Rectal smooth muscle tissue (tissue), 1 donor: ENCODE measurements around the gene PYGM.

Source experiments
- H3K27ac ChIP-seq: one replicate; pipeline ENCODE4 v1.7.0; 2013; ENCODE audit warnings: low read depth, low read length, inconsistent platforms
- H3K27me3 ChIP-seq: one replicate; pipeline ENCODE4 v1.7.0; 2013; ENCODE audit warnings: low read length; ENCODE audit not compliant: control insufficient read depth, insufficient read depth
- H3K36me3 ChIP-seq: one replicate; pipeline ENCODE4 v1.7.0; 2013; ENCODE audit warnings: low read length; ENCODE audit not compliant: control insufficient read depth, insufficient read depth
- H3K4me1 ChIP-seq: one replicate; pipeline ENCODE4 v1.7.0; 2013; ENCODE audit warnings: low read length; ENCODE audit not compliant: control insufficient read depth, insufficient read depth
- H3K4me3 ChIP-seq: one replicate; pipeline ENCODE4 v1.7.0; 2013; ENCODE audit warnings: low read length
- H3K9ac ChIP-seq: one replicate; pipeline ENCODE4 v1.7.0; 2013; ENCODE audit warnings: low read length

PYGM gene

DNA sequence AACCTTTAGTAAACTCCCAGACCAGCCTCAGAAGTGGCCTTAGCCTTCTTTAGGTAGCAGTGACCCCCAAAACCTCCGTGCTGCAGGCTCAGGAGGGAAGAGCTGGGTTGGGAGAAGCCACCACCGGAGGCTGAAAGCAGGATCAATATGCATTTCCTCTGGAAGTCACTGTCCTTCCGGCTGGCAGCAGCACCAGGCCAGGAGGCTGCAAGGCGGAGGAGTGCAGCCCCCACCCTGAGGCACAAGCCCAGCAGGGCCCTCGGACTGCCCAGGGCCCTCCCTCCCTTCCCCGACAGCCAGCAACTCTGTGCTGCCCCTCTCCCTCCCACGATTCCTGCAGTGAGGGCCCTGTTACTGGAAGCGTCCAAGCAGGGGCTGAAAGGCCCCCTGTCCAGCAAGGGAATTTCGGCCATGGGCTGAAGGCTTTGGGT is 33.5 kb downstream of the PYGM start:
- H3K9ac ChIP-seq = no peak overlapping the region
- peaks cover 7% of the 10 kb centered on the region for H3K27me3 ChIP-seq
- peaks cover 5% of the 10 kb centered on the region for H3K36me3 ChIP-seq
- H3K27ac ChIP-seq = no peak overlapping the region
- H3K4me1 ChIP-seq = peaks cover 3% of the 10 kb centered on the region
- no peak overlapping the region for H3K4me3 ChIP-seq

DNA sequence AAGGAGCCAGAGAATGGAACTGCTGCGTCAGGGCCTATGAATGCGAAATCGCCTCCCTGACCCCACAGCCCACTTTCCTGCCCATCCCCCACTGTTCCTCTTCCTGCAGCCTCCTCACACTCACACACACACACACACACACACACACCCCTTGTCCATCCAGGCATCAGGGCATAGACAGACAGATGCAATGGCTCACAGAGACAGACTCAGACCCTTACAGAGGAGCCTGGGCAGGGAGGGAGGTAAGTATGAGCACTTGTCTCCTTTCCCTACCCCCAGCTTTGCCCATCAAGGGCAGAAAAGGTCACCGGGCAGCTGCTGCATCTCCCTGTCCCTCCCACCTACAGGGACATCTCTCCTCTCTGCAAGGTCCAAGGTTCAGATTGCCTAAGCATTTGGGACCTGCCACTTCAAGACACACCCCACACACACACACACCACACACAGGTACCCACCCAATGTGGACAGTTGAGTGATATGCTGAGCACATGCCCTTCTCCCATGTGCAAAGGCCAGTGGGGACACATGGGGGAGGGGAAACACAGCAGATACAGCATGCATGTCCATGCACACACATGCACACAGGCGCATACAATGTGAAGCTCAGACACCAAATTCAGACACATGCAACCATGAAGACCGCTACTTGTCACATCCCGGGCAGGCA is 34.8 kb downstream of the PYGM start:
- H3K9ac ChIP-seq = no peak overlapping the region
- H3K4me3 ChIP-seq = no peak overlapping the region
- H3K27me3 ChIP-seq = peaks cover 16% of the 10 kb centered on the region
- no peak overlapping the region for H3K27ac ChIP-seq
- H3K4me1 ChIP-seq = no peaks in the 10 kb centered on the region
- peaks cover 3% of the 10 kb centered on the region for H3K36me3 ChIP-seq

DNA sequence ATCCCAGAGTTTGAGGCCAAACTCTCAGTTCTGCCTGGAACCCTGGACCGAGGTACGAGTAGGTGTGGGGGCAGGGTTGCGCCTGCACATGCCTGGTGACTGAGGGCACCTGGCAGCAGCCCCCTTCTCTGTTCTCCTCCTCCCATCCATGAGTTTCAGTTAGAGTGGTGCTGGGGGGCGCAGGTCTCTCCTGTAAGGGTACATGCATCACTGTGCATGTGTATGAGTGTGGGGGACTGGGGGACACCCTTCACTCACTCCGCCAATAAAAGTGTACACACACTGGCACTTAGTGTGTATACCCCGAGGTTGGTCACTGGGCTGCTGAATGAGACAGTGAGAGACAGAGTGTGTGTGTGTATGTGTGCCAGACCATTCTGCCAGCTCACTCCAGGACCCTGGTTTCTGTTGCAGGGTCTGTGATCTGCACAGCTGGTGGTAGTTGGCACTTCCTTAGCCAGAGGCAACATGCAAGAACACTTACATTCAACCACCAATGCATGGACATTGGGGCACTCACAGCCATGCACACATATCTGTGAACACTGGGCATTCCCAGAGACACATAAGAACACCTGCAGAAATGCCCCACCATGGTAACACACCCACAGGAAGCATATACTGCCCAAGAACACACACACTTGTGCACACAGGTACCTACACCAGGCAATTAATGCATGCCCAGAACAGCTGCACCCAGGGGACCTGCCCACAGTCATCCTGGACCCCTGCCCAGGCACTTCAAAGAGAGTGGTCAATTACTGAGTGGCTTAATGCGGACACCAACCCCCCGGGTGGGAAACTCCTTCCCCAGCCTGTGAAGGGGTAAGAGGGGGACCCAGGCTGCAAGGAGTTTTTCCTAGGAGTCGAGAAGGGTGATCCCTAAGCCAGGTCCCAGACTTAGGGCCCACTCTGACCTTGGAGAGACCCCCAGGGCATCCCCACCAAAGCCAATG is 35.6 kb downstream of the PYGM start:
- Histone ChIP-seq H3K9ac (no peak overlapping the region), H3K27ac (no peak overlapping the region), H3K4me3 (no peak overlapping the region)

DNA sequence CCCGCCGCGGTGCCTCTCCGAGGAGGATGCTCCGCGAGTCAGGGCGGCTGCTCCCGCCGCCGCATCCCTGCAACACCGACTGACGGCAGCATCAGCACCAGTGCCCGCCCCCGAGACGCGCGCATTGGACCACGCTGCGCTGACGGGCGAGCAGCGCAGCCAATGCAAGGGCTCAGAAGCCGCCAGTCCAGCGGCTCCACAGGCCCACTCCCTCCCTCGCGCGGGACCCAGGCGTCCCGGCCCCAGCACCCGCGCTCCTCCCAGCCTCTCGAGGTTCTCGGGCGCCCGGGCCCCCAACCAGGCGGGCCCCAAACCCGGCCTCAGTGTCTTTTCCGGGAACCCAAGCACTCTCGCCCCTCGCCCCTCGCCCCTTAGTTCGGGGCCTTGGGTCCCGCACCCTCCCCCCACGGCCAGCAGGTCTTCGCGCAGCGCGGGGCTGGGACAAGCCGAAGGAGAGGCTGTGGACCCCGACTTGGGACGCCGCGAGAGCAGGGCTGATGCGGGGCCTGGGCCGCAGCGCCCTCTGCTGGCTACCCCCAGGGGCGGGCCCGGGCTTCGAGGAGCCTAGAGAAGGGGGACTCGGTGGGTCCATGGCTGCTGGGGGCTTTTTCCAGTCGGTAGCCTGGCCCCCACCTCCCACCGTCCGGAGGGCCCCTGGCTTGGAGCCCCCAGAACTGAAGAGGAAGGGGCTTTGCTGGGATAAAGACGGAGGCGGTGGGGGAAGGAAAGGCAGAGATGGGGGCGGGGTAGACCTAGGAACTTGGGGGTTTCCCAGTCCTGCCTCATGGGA is 36.5 kb downstream of the PYGM start, which contains the start of gene NRXN2:
TSS of gene NRXN2 (minus strand) at position 81 of the 790 bp plus-strand sequence. CDS start 9,498 bp downstream, outside the sequence.
- Histone ChIP-seq H3K4me3 (peak within 1 kb of the TSS; percentile 61), H3K36me3 (peaks cover 3% of the 10 kb centered on the region), H3K4me1 (no peaks in the 10 kb centered on the region), H3K27me3 (peaks cover 21% of the 10 kb centered on the region), H3K27ac (peak within 1 kb of the TSS; percentile 57), H3K9ac (no peak within 1 kb of the TSS)

More for the DNA sequence above, 35.6 kb downstream of the PYGM start:
- no peaks in the 10 kb centered on the region for H3K4me1 ChIP-seq
- H3K27me3 ChIP-seq = peaks cover 19% of the 10 kb centered on the region
- H3K36me3 ChIP-seq = peaks cover 3% of the 10 kb centered on the region

DNA sequence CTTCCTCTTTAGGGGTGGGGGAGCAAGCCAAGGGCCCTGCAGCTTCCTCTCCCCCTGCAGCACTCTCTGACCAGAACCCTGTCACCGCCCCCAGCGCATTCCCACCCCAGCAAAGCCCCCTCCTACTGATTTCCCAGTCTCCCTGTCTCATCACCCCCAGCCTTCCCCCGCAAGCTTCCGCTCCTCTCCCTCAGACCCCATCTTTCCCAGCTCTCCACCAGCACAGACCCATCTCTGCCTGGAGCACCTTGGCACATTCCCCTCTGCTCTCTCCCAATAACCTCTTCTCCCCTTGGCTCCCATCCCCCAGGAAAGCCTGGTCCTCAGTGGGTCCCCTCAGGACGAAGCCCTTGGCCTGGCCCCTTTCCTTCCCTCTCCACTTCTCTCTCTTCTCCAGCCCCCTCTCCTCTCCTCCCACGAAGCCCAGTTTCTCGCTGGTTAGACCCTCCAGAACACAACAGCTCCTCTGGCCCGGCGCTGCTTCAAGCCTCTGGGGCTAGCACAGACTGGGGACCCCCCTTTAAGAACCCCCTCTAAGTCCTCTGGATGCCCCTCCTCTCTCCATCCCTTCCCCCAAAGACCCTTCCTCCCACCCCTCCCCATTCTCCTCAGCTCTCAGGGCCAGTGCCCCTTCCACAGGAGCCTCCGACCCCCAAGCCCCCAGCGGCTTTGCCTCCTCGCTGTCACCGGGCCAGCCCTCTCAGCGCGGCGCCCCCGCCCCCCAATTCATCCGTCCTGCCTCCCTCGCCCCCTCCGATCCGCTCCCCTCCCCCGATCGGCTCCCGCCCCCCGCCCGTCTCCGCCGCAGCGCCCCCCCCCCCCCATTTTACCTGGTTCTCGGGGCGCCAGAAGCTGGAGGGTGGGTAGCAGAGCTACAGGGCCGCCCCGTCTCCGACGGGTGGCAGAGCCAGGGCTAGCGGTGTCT is 37.4 kb downstream of the PYGM start:
- Histone ChIP-seq H3K9ac (no peak overlapping the region), H3K27me3 (peaks cover 24% of the 10 kb centered on the region), H3K4me3 (no peak overlapping the region), H3K4me1 (no peaks in the 10 kb centered on the region), H3K27ac (no peak overlapping the region), H3K36me3 (peaks cover 3% of the 10 kb centered on the region)

DNA sequence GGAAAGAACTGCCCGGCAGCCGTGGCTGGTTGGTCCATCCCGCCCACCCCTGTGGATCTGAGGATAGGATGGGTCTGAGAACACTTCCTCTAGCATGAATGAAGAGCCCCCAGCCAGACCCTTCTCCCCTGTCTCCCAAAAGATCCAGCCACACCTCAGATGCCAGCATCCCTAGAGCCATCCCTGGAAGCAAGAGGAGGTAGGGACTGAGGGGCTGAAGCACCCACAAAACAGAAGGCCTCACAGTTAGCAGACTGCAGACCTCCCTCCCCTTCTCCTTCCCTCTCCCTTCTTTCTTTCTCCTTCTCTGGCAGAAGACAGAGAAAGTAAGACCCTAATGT is 38.4 kb downstream of the PYGM start:
- no peak overlapping the region for H3K4me3 ChIP-seq
- no peak overlapping the region for H3K27ac ChIP-seq
- no peak overlapping the region for H3K9ac ChIP-seq
- H3K27me3 ChIP-seq = peaks cover 32% of the 10 kb centered on the region
- no peaks in the 10 kb centered on the region for H3K4me1 ChIP-seq
- no peaks in the 10 kb centered on the region for H3K36me3 ChIP-seq

DNA sequence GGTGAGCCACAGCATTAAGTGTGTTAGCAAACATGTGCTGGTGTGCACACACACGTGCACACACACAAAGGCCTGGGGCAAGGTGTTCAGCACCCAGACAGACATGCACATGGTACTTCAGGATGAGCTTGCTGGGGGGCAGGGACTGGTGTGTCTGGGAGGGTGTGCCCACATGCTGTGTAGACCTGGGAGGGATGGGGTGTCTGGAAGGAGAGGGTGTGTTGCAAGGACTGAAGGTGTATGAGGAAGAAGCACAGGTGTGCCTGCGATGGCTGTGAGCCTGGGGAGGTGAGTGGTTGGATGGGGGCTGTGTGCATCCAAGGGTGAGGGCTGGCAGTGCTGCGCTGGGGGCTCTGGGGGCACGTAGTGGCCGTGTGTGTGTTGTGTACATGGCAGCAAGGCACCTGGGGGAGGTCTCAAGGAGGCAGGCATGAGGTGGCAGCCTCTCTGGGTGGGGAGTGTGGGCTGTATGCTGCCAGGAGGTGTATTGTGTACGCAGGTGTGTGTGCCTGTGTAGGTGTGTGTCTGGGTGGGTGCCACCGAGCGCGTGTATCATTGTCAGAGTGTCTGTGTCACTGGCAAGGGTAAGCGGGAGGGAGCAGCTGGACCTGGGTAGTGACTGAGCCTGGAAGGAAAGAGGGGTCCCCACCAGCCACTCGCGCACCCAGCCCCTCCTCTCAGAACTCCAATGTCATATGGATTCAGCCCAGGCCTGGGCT is 39.0 kb downstream of the PYGM start:
- no peak overlapping the region for H3K4me3 ChIP-seq
- H3K9ac ChIP-seq = no peak overlapping the region

DNA sequence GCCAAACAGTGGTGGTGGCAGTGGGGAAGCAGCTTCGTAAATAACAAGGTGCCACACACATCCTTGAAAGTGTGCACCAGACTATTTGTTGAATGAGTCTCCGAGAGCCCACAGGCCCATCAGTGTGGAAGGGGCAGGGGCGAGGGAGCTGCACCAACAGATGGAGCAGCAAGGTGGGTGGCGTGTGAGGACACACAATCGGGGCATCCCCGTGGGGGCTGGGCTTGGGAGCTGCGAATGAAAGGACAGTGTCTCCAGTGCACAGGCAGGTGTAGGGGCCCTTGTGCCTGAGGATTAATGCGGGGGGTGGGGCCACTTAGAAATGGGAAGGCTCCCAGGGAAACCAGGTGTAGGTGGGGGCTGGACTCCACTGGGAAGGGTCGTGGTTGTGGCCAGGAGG is 39.6 kb downstream of the PYGM start:
- no peak overlapping the region for H3K9ac ChIP-seq
- H3K36me3 ChIP-seq = no peaks in the 10 kb centered on the region
- peaks cover 36% of the 10 kb centered on the region for H3K27me3 ChIP-seq
- no peak overlapping the region for H3K4me3 ChIP-seq
- no peaks in the 10 kb centered on the region for H3K4me1 ChIP-seq
- H3K27ac ChIP-seq = no peak overlapping the region

More for the DNA sequence above, 39.0 kb downstream of the PYGM start:
- Histone ChIP-seq H3K4me1 (no peaks in the 10 kb centered on the region), H3K36me3 (no peaks in the 10 kb centered on the region), H3K27me3 (peaks cover 33% of the 10 kb centered on the region), H3K27ac (no peak overlapping the region)

DNA sequence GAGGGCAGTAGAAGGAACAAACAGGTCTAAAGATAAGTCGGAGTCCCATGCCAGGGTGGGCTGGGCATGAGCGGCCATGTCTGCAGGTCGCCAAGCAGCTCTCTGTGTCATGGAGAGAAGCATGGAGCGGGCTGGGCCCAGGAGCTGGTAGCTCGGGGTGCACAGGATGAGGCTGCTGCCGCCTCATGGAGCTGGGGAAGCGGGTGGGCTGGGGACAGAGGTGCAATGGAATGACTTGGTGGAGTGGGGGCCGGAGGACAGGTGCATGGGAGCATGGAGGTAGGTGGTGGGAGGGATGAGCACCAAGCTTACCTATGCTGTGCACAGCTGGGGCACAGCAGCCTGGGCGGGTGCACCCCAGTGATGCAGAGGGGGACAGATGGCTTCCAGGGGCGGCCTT is 40.4 kb downstream of the PYGM start:
- Histone ChIP-seq H3K4me3 (no peak overlapping the region), H3K36me3 (no peaks in the 10 kb centered on the region), H3K27me3 (peaks cover 39% of the 10 kb centered on the region), H3K9ac (no peak overlapping the region), H3K4me1 (no peaks in the 10 kb centered on the region), H3K27ac (no peak overlapping the region)

DNA sequence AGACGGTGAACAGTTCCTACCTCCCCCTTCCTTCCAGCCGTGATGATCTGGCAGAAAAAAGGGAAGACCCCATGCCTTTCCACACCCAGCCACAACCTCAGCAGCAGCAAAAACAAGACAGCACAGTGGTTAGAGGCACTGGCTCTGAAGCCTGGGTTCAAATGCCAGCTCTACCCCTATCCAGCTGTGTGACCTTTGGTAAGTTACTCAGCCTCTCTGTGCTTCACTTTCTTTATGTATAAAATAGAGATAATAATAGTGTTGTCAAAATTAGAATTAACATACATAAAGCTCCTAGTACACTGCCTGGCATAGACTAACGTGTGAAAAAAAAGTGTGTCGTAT is 41.0 kb downstream of the PYGM start:
- H3K4me1 ChIP-seq = no peaks in the 10 kb centered on the region

DNA sequence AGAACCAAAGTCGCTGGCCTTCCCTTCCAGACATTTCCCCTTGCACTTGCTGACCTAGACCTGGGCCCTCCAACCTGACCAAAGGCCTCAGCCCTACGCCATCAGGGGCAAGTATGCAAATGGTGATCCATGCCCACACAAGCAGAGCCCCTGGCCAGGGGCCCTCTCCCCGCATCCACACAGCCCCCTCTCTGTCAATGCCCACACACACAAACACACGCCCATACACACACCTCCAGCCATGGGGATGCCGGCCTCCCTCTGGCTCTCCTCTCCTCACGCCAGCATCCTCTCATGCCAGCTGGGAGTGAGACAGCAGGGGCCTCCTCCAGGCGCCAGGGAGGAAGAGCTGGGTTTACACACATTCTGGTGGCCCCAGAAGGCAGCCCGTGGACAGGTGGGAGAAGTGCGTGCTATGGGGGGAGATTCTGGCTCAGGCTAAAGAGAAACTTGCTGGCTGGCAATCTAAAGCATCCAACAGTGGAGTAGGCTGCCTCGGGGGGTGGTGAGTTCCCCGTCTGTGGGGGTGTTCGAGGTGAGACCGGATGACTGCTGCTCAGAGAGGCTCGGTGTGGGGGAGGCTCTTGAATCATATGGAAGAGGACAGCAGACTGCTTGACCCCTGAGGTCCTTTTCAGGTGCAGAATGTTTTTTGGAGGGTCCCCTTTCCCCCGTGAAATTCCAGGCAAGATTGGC is 41.5 kb downstream of the PYGM start:
- Histone ChIP-seq H3K27me3 (peaks cover 47% of the 10 kb centered on the region), H3K4me3 (no peak overlapping the region), H3K4me1 (no peaks in the 10 kb centered on the region), H3K27ac (no peak overlapping the region), H3K36me3 (no peaks in the 10 kb centered on the region), H3K9ac (no peak overlapping the region)

More for the DNA sequence above, 41.0 kb downstream of the PYGM start:
- Histone ChIP-seq H3K9ac (no peak overlapping the region), H3K27ac (no peak overlapping the region), H3K4me3 (no peak overlapping the region), H3K27me3 (peaks cover 45% of the 10 kb centered on the region), H3K36me3 (no peaks in the 10 kb centered on the region)
